DND-41 (cell line): Measurements from ENCODE around the gene NCL.
"Not testable (repeated sequence)": the region's sequence is repeated elsewhere in the genome, so short reads cannot be mapped to it uniquely, and the experiment has no call there.

Experiments
- ATAC-seq: fragments of 200-7000 bp; cut with Tn5 transposase; 3 replicates; pipeline ENCODE4 v1.9.1; 2021; ENCODE audit warnings: low read depth; ENCODE audit not compliant: insufficient read depth
- DNase-seq: peaks from one replicate; pipeline ENCODE4 v3.0.0-alpha.2; 2020
- H2AFZ ChIP-seq: 2 replicates; pipeline ENCODE4 v1.6.0; 2012; ENCODE audit warnings: low read depth, low read length
- H3K27ac ChIP-seq: 2 replicates; pipeline ENCODE4 v1.5.1; 2012; ENCODE audit warnings: low read length, inconsistent platforms
- H3K27me3 ChIP-seq: fragments of 200-600 bp; sonication (generic); 2 replicates; pipeline ENCODE4 v1.6.0; 2012; ENCODE audit warnings: low read length, mild to moderate bottlenecking, inconsistent platforms; ENCODE audit not compliant: insufficient read depth, poor library complexity
- H3K36me3 ChIP-seq: 2 replicates; pipeline ENCODE4 v1.5.1; 2012; ENCODE audit warnings: low read length, inconsistent platforms; ENCODE audit not compliant: insufficient read depth
- H3K4me1 ChIP-seq: 2 replicates; pipeline ENCODE4 v1.5.1; 2012; ENCODE audit warnings: mild to moderate bottlenecking, low read length; ENCODE audit not compliant: insufficient read depth
- H3K4me2 ChIP-seq: 2 replicates; pipeline ENCODE4 v1.6.0; 2012; ENCODE audit warnings: mild to moderate bottlenecking, moderate library complexity, low read length, inconsistent platforms; ENCODE audit not compliant: insufficient read depth
- H3K4me3 ChIP-seq, 2 experiments: fragments of 200-600 bp in 1 of 2; shearing (Covaris generic) in 1 of 2; 2 replicates each; pipeline ENCODE4 v1.5.1; 2012 to 2016; ENCODE audit warnings: inconsistent platforms in 2 of 2, low read length in 2 of 2, mild to moderate bottlenecking in 2 of 2, low read depth in 1 of 2, moderate library complexity in 1 of 2
- H3K79me2 ChIP-seq: 2 replicates; pipeline ENCODE4 v1.6.0; 2012; ENCODE audit warnings: low read length, inconsistent platforms; ENCODE audit not compliant: insufficient read depth
- H3K9ac ChIP-seq: 2 replicates; pipeline ENCODE4 v1.6.0; 2012; ENCODE audit warnings: low read depth, mild to moderate bottlenecking, inconsistent platforms, low read length, moderate library complexity
- H3K9me3 ChIP-seq: 2 replicates; pipeline ENCODE4 v1.5.1; 2012; ENCODE audit warnings: low read length, moderate library complexity, mild to moderate bottlenecking, inconsistent platforms; ENCODE audit not compliant: insufficient read depth, severe bottlenecking
- H4K20me1 ChIP-seq: 2 replicates; pipeline ENCODE4 v1.6.0; 2012; ENCODE audit warnings: low read length; ENCODE audit not compliant: insufficient read depth
- EZH2 ChIP-seq: IDR thresholded peaks from 3 replicates; pipeline ENCODE4 v1.6.1; 2012; ENCODE audit warnings: borderline replicate concordance, low read depth, mild to moderate bottlenecking, moderate library complexity, low read length, inconsistent platforms; ENCODE audit not compliant: severe bottlenecking
- TF ChIP-seq, protein P1 (sequence below): IDR thresholded peaks from 2 replicates; pipeline ENCODE4 v1.5.1; 2012; ENCODE audit warnings: borderline replicate concordance, low read length, moderate library complexity, mild to moderate bottlenecking; ENCODE audit not compliant: poor library complexity, severe bottlenecking; ENCODE audit errors: extremely low read depth

The NCL gene

DNA sequence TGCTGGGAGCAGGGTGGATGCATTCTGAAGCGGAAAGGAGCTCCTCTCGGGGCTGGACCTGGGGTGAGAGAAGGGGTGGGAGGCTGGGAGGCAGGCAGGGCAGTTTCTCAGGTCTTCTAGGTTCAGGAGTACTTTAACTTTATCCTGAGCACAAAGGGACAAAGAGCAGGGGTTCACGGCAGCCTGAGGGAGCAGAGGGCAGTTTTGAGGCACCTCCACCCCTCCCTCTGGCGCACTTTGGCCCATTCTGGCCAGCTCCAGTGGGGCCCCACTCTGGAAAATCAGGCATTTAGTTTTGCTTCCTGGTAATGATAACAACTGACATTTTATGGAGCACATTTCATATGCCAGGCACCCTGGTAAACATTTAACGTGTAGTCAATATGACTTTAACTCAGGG is 54.5 kb downstream of the NCL start:
- H3K36me3 ChIP-seq = no peaks in the 10 kb centered on the region
- no peak overlapping the region for H3K27ac ChIP-seq
- H3K4me2 ChIP-seq = no peak overlapping the region
- DNase-seq = no peak
- no peaks in the 10 kb centered on the region for H3K79me2 ChIP-seq
- no peaks in the 10 kb centered on the region for H3K4me1 ChIP-seq
- H3K9ac ChIP-seq = no peak overlapping the region
- TF ChIP-seq EZH2 = no peak
- TF ChIP-seq, protein P1, sequence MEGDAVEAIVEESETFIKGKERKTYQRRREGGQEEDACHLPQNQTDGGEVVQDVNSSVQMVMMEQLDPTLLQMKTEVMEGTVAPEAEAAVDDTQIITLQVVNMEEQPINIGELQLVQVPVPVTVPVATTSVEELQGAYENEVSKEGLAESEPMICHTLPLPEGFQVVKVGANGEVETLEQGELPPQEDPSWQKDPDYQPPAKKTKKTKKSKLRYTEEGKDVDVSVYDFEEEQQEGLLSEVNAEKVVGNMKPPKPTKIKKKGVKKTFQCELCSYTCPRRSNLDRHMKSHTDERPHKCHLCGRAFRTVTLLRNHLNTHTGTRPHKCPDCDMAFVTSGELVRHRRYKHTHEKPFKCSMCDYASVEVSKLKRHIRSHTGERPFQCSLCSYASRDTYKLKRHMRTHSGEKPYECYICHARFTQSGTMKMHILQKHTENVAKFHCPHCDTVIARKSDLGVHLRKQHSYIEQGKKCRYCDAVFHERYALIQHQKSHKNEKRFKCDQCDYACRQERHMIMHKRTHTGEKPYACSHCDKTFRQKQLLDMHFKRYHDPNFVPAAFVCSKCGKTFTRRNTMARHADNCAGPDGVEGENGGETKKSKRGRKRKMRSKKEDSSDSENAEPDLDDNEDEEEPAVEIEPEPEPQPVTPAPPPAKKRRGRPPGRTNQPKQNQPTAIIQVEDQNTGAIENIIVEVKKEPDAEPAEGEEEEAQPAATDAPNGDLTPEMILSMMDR = no peak
- ATAC-seq = no peak
- no peaks in the 10 kb centered on the region for H3K27me3 ChIP-seq
- H2AFZ ChIP-seq = no peak overlapping the region
- H3K4me3 ChIP-seq = no peak overlapping the region
- peaks cover 9% of the 10 kb centered on the region for H3K9me3 ChIP-seq
- no peaks in the 10 kb centered on the region for H4K20me1 ChIP-seq

DNA sequence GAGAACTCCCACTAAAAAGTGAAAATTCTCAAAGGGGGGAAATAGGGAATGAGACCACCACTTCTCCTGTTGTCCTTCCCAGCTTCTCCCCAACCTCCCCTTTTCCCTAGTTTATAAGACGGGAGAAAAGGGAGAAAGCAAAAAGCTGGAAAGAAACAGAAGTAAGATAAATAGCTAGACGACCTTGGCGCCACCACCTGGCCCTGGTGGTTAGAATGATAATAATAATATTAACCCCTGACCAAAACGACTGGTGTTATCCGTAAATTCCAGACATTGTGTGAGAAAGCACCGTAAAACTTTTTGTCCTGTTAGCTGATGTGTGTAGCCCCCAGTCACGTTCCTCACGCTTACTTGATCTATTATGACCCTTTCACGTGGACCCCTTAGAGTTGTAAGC is 56.0 kb downstream of the NCL start:
- H2AFZ ChIP-seq, H4K20me1 ChIP-seq, H3K36me3 ChIP-seq, H3K4me3 ChIP-seq, H3K4me2 ChIP-seq, H3K9ac ChIP-seq, H3K9me3 ChIP-seq, H3K4me1 ChIP-seq, ATAC-seq, DNase-seq, H3K27me3 ChIP-seq, H3K27ac ChIP-seq, H3K79me2 ChIP-seq: not testable (repeated sequence)

DNA sequence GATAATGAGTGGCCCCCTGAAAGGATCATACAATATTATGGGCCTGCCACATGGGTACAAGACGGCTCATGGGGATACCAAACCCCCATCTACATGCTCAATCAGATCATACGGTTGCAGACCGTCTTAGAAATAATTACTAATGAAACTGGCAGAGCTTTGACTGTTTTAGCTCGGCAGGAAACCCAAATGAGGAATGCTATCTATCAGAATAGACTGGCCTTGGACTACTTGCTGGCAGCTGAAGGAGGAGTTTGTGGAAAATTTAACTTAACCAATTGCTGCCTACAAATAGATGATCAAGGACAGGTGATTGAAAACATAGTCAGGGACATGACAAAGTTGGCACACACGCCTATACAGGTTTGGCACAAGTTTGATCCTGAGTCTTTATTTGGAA is 56.6 kb downstream of the NCL start:
- H2AFZ ChIP-seq, ATAC-seq, H3K4me3 ChIP-seq, H3K79me2 ChIP-seq, DNase-seq, H4K20me1 ChIP-seq, H3K9ac ChIP-seq, H3K36me3 ChIP-seq, H3K4me1 ChIP-seq, H3K27ac ChIP-seq, H3K4me2 ChIP-seq, H3K9me3 ChIP-seq, H3K27me3 ChIP-seq: not testable (repeated sequence)

DNA sequence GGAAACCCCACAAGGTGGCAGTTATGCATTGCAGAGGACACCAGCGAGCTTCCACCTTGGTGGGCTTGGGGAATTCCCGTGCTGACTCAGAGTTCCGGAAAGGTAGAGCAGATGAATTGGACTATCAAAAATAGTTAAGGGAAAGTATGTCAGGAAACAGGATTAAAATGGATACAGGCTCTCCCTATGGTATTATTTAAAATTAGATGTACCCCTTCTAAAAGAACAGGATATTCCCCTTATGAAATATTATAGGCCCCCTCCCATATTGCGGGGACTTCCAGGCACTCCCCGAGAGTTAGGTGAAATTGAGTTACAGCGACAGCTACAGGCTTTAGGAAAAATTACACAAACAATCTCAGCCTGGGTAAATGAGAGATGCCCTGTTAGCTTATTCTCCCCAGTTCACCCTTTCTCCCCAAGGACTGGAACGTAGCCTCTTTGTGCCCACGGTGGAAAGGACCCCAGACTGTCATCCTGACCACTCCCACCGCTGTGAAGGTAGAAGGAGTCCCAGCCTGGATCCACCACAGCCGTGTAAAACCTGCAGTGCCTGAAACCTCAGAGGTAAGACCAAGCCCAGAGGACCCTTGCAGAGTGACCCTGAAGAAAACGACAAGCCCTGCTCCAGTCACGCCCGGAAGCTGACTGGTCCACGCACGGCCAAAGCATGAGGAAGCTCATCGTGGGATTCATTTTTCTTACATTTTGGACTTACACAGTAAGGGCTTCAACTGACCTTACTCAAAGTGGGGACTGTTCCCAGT is 58.5 kb downstream of the NCL start:
- H3K9me3 ChIP-seq, H3K36me3 ChIP-seq, H3K27ac ChIP-seq, H3K4me2 ChIP-seq, H3K9ac ChIP-seq, H4K20me1 ChIP-seq, H2AFZ ChIP-seq, H3K79me2 ChIP-seq, H3K27me3 ChIP-seq, DNase-seq, H3K4me3 ChIP-seq, ATAC-seq, H3K4me1 ChIP-seq: not testable (repeated sequence)

DNA sequence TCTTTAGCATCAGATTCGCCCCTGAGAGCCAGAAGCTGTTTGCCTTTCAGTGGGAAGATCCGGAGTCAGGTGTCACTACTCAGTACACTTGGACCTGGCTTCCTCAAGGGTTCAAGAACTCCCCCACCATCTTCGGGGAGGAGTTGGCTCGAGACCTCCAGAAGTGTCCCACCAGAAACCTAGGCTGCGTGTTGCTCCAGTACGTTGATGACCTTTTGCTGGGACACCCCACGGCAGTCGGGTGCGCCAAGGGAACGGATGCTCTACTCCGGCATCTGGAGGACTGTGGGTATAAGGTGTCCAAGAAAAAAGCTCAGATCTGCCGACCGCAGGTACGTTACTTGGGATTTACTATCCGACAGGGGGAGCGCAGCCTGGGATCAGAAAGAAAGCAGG is 60.1 kb downstream of the NCL start:
- ATAC-seq, H3K36me3 ChIP-seq, H3K4me2 ChIP-seq, H4K20me1 ChIP-seq, DNase-seq, H3K4me3 ChIP-seq, H3K27me3 ChIP-seq, H3K4me1 ChIP-seq, H3K79me2 ChIP-seq, H2AFZ ChIP-seq, H3K9me3 ChIP-seq, H3K27ac ChIP-seq, H3K9ac ChIP-seq: not testable (repeated sequence)
